GM19240 (cell line): Measurements from ENCODE around the gene GORASP1.

Source experiments
- DNase-seq: peaks from one replicate; pipeline ENCODE4 v3.0.0; 2011; ENCODE audit warnings: low spot score; ENCODE audit not compliant: insufficient read length

GORASP1 gene

DNA sequence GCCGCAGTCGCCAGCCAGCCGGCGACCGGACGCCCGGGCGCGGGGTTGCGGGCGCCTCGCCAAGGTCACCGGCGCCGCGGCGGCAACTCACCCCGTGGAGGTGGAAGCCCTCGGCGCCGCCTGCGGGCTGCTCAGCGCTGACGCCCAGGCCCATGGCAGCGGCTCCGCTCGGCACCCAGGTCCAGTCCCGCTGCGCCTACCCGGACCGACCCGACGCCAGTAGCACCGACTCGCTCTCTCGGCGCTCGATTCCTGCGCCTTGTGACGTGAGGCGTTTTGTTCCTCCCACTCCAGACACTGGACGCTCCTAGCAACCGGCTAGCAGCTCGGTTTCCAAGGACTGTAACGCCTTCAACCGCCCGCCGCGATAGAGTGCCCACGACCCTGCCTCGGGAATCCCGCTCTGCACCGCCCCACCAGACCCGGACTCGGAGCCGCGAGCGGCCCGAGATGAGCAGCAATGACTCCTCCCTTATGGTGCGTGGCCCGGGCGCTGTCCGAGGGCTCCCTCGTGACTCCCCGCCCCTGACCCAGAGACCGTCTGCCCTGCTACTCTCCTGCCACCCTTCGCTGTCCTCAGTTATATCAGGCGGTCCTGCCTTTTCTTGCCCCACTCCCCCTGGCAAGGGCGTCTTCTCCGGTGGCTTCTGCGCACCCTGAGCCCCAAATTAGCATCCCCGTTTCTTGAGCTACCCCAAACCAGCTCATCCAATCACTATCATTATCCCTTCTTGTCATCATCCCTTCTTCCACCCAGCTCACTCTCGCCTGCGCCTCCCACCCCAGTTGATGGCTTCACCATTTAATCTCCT, at the start of gene GORASP1, which contains the start of gene TTC21A:
Gene GORASP1 (minus strand): TSS at position 240 of the 812 bp plus-strand sequence. CDS start 86 bp downstream, at position 154.
Gene TTC21A (plus strand): TSS at position 293 of the 812 bp plus-strand sequence. CDS start 158 bp downstream, at position 451.
- peak; percentile 63 for DNase-seq

DNA sequence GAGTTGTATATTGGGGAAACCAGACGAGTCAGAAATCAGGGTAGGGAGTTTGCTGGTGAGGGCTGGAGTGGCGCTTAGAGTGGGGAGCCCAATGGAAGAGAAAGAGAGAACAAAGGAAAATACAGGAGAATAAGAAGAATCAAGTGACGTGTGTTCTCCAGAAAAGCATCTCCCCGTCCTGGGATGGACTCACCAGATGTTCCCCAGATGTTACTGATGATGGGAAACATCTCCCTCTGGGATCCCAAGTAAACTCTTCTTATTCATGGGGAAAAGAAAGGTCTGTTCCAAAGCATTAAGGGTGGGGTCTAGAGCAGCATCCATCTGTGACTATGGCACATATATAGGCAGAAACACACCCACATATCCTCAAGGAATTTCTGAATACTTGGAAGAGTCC, 49.0 kb upstream of the GORASP1 start:
- no peak for DNase-seq

DNA sequence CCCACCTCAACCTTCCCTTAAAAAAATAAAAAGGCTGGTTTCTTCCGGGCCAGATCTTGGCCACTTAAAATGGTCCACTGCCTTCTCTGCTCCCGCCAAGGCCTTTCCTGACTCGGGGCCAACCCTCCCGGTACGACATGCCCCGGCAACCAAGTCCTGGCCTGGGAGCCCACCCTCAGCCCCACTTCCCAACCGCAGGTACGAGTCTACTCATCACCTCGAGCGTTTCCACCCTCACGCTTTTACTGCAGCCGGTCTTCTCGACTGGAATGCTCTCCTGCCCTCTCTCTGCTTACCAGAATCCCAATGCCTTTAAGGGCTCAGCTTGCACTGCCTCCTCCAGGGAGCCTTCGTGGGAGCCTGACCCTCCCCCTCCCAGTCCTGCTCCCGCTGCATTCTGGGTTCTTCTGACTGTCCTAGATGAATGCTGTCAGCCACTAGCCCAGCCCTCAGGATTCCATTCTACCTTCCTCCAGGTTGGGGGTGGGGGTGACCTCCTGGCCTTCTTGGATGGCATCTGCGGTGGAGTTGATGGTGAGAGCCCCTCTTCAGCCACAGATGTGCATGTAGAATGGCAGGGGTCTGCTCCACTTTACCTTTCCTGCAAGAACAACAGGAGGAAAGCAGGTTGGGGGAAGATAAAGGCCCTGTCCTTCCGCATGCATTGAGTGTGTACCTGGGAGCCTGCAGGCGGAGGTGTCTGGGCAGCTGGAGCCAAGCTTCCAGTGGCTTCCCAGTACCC, 47.0 kb upstream of the GORASP1 start:
- no peak for DNase-seq

DNA sequence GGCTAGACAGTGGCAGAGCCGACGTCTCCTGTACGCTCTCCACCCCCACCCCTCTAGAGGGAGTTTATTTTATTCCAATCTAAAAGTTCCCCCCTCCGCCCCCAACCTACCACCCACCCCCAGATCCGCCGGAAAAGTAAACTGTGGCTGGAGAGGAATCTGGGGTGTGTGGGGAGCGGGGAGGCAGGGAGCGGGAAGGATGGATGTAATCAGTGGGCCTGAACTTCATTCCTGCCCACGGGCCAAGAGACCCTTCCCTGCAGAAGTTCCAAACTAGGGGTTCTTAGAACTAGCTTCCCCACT, 46.5 kb upstream of the GORASP1 start:
- DNase-seq: no peak

DNA sequence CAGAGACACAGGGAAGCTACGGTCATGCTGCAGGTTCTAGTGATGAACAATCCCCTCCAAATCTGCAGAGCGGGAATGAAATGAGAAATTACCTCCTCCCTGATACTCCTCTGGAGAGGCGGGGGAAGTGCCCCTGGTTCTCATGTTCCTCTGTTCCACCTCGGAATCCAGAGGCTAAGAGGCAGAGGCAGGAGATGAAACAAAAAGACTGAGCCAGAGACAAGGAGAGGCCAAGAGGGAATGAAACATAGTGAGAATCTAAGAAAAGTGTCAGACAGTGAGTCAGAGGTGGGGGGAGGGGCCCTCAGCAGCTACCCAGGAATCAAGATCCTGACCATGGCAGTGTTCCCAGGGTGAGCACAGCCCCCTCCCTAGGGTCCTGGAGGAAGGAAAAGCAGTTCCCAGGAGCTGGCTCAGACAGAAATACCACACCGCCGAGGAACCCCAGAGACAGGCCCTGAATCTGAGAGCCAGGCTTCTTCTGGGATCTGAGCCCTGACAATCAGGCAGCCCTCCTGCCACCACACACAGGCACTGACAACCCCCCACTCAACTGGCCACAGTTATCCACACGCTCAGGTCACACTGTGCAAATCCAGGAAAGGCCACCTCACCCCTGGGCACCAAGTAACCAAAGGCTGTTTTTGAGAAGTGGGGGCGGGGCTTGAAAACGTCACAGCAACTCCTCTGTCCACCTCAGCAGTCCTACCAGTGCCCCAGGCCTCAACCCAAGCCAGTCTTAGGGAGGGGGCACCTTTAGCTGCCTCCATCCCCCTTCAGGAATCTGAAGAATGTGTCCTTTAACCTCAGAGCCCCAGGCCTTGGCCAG, 43.6 kb upstream of the GORASP1 start:
- DNase-seq: no peak

DNA sequence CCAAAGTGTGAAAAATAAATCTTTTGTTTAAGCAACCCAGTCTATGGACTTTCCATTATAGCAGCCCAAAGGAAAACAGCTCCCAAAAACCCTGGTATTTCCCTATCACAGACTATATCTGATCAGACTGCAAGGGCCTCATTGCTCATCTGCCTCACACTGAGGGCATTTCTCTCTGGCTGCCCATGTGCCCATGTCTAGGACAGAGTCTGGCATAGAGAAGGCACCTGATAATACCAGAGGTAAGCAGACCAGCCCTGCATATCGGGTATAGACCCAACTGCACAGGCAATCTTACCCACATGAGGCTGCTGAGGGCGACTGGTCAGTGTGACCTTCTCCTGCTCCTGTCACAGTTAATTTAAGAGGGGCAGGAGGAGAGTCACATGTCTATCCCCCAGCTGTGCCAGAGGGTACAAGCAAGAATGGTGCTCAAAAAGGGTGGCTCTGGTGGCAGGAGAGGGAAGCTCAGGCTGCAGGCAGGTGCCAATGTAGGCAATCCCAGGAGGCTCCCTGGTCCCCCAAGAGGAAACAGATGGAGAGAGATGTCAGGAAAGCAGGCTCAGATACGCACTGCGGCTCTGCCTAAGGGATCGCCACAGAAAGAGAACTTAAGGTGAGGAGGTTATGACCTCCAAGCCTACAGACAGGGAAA, 42.8 kb upstream of the GORASP1 start:
- DNase-seq: no peak

DNA sequence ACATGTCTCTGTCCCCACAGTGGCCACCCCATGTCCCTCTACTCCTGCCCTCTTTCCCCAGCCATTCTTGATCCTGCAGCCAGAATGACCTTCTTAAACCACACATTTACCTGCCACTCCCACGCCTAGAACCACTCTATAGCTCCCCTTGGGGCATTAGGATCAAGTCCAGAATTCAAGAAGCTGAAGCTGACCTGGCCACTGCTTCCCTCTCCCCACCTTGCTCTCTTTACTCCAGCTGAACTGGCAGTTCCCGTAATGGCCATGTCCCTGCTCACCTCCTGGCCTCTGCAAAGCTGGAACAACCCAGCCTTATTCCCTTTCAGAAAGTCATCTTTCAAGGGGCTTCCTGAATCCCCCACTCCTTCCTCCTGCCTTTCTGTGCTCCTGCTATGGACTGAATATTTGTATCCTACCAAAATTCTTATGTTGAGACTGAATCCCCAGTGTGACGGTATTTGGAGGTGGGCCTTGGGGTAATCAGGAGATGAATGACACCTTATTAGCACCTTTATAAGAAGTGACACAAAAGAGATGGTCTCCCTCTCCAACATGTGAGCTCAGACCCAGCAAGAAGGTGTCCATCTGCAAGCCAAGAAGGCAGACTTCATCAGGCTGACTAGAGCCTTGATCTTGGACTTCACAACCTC, 42.2 kb upstream of the GORASP1 start:
- DNase-seq: no peak

DNA sequence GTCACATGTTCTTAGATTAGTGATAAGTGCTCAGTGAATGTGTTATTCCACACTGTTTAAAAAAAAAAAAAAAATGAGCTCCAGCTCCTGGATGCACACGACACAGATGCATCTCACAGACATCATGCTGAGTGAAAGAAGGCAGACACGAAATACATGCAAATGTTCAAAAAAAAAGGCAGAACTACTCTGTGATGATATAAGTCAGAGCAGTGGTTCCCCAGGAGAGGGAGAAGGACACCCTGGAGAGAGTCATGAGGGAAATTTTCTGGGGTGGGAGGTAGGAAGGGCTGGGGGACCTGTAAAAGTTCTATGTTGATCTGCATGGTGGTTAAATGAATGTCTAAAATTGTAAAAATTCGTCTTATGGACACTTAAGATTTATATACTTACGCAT, 41.6 kb upstream of the GORASP1 start:
- no peak for DNase-seq

DNA sequence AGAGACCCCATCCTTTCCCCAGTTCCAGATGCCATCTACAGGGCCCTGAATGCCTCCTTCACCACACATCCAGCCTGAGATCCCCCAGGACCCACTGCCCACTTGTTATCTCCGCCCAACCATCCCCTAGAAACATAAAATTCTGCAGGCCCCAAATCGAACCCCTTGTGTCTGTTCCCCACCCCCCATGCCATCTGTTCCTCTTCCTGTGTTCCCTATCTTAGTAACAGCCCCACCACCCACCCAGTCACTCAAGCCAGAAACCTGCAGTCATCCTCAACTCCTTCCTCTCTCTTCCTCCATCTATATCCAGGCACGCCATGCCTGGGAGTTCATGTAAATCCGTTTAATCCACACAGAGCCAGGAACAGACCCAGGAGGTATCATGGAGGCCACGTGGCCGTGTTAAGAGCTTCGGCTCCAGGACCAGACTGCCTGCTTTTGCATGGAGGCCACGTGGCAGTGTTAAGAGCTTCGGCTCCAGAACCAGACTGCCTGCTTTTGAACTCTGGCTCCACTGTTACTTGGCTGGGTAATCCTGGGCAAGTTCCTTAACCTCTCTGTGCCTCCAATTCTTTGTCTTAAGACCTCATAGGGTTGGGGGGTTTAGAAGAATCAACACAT, 41.1 kb upstream of the GORASP1 start:
- no peak for DNase-seq

DNA sequence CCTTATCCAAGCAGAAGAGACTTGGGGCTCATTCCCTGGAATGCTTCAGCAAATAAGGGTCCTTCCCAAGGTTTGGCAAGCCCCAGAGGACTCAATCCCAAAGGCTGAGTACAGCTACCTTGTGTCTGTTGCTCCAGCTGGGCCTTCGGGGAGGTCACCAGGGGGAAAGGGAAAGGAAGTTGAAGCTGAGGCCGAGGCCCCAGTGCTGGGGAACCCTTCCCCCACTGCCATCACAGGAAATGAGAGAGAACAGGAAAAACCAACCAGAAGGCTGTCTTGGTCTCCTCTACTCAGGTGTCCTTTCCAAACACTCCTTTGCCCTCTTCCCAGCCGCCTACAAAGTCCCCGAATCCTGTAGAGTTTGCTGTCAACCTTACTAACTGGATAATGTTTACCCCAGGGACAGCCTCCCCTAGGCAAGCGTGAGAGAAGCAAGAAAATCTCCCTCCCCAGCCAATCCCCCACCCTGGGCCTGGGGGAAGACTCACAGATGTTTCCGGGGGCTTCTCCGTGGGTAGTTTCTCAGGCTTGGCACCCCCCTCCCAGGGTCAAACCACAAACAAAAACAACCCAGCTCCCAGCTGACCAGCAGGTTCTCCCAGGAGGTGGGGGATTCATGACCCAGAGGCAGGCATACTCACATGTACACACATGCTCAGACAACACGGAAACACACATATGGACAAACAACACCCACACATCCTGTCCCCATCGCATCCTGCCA, 40.4 kb upstream of the GORASP1 start:
- DNase-seq: no peak

DNA sequence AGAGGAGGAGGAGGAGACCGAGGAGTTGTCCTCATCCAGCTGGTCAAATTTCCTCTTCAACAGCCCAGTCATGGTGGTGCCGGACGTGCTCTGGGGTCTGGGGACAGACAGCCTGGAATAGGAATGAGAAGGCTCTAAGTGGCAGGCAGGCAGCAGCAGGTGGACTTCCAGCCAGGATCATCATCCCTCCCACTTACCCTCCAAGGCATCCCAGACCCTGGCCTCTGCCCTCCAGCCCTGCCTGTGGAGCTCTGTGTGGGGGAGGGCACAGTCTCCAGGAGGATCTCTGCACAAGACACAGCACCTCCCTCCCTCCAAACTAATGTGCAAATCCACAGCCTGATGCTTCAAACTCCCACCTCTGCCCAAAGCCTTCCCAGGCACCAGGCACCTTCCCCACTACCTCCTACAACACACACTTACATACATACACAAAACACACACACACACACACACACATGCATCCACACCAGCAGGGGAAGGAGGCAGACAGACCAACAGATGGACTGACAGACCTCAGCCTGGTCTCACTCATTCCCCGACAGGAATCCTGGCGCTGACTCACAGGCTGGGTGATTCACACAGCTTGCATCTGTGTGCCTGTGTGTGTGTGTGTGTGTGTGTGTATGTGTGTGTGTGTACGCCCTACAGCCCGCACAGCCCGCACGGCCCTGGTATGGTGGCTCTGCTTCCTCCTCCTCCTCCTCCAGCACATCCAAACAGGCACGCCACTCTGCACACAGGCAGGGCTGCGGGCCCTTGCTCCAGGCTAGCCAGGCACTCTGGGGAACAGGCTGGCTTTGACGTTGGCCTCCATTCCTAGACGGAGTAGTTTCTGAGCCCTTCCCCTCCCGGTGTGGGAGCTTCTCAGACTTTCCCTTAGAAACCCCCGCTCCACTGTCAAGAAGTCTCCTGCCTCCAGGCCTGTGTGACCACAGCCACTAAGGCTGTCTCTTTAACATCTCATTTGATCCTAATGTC, 39.5 kb upstream of the GORASP1 start:
- no peak for DNase-seq

DNA sequence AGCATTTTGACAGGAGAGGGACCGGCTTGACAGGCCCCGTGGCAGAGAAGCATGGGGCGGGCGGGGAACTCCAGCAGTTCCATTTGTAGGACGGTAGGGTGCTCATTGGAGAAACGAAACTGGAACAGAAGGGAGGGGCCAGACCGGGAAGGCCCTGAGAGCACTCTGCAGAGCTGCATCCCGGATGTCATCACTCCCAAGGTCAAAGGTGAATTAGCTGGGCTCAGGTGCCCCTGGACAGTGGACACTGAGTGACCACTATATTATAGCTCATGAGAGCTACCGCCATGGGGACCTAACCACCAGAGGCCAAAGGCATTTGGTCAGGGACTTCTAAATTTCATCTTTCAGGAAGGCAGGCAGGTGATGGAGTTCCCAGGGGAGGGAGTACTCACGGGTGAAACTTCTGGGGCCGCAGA, 38.7 kb upstream of the GORASP1 start:
- no peak for DNase-seq

DNA sequence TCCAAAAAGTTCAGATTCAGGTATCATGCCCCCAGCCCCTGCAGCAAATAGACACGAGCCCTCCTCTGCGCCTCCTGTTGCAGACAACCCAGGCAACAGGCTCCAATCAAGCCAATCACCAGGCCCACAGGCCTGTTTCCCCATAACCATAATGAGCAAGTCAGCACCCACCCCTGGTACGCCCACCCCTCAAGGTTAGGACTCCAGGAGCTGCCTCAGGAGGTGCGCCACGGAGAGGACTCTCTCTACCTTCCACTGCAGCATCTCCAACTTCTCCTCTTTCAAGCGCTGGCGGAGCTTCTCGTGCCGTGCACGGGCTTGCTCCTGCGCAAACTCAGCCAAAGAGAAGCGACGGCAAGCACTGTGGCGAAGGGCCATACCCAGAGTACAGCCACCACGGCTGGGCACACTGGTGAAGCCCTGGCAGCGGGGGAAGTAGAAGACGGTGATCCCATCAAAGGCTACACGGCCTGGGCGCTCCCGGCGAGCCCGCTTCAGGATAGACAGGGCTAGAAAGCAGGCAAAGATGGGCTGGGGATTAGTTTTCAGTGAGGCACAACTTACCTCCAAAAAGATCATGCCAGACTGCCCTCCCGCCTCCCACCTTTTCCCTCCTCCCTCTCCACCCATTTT, 37.4 kb upstream of the GORASP1 start:
- DNase-seq: no peak

DNA sequence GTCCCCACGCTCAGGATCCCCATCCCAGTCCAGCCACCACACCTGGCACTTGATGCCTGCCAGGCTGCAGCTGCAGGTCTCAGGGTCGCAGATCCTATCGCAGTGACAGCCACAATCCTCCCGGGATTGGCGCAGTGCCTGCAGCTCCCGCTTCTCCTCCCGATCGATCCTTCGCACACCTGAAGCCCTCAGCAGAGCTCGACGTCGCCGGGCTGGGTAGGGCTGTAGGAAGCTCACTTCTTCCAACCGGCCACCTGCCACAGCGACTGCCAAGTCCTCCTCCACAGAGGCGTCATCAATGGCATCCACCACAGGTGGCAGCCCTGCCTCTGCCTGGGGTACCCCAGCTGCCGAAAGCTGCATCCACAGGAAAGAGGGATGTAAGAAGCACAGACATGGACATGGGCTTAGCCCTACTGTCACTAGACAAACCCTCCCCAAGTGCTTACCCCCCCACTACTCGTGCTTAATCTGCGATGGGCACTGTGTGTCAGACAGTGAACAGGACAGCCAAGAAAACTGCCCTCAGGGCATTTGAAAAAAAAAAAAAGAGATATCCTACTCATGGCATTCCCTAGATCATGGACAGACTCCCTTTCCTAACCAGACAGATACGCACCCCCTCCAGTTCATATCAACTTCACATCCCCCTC, 36.8 kb upstream of the GORASP1 start:
- DNase-seq: no peak

DNA sequence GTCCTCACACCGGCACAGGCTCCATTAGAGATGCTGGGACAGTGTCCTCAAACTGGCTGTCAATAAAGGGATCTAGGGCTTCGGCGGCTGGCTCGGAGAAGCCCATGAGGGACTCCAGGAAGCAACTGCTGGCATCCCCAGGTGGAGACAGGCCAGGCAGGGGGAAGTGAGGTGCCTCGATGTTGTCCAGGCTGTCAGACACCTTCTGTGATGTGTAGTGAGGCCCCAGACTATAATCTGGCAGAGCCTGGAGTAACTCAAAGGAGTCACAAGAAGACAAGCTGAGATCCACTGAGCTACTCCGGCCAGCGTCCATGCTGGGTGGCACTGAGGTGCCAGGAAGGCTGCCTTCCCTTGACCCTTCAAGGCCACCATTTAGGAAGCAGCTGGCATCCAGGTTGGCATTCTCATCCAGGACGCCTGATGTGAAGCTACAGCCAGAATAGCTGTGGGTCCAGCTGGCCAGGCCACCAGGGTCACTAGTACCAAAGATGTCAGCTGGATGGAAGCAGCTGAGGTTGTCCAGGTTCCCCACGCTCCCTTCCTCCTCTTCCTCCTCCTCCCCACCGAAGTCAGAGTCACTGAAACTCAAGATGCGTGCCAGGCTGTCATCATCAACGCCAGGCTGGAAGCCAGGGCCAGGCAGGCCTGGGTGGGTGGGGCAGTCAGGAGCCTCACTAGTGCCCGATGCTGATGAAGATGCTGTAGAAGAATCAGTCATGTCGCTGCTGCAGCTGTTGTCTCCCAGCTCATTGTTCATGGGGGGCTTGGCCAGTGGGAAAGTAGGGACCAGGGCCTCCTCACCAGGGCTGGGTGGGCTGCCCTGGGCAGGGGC, 35.8 kb upstream of the GORASP1 start:
- no peak for DNase-seq

DNA sequence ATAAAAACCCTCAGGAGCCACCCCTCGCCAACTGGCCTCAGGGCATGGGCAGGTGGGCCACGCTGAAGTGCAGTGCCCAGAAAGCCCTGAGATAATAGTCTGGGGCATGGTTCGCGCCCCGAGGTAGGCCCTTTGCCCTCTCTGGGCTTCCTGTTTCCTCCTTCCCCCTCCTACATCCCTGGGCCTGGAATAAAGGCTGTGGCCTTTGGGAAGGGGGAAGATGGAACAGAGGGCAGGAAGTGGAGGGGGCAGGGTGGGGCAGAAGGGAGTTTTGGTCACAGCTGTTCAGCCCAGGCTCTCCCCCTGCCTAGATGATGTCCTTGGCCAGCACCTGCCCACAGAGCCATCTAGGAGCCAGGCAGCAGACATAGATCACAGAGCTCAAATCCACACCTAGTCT, 34.6 kb upstream of the GORASP1 start:
- no peak for DNase-seq
